OCI-LY3 (cell line): ENCODE measurements around the gene MCC.

Source experiments
- H2AFZ ChIP-seq: fragments of 200-600, 300-600 bp; shearing (Covaris generic); 2 replicates; pipeline ENCODE4 v1.6.0; 2014; ENCODE audit warnings: antibody characterized with exemption, low read depth, low read length
- H3K27ac ChIP-seq: fragments of 200-600, 300-600 bp; sonication (generic); 2 replicates; pipeline ENCODE4 v1.5.1; 2014; ENCODE audit warnings: mild to moderate bottlenecking, low read length, moderate library complexity, mixed read lengths
- H3K27me3 ChIP-seq: fragments of 200-600, 300-600 bp; sonication (generic); 2 replicates; pipeline ENCODE4 v1.6.1; 2014; ENCODE audit warnings: low read depth, low read length, mixed read lengths
- H3K36me3 ChIP-seq: fragments of 200-600, 300-600 bp; sonication (generic); replicated peaks from 2 replicates; pipeline ENCODE3; 2014; ENCODE audit warnings: low read depth, low read length, mixed read lengths
- H3K4me1 ChIP-seq: fragments of 300-600, 200-600 bp; sonication (generic); 2 replicates; pipeline ENCODE4 v1.6.1; 2014; ENCODE audit warnings: low read length, mixed read lengths
- H3K4me2 ChIP-seq: fragments of 200-600, 300-600 bp; sonication (generic); 2 replicates; pipeline ENCODE4 v1.6.1; 2014; ENCODE audit warnings: low read length, mixed read lengths
- H3K4me3 ChIP-seq: fragments of 300-600, 200-600 bp; sonication (generic); 2 replicates; pipeline ENCODE4 v1.5.1; 2014; ENCODE audit warnings: antibody characterized with exemption, mild to moderate bottlenecking, low read length, moderate library complexity
- H3K79me2 ChIP-seq: fragments of 300-600, 200-600 bp; shearing (Covaris generic); 2 replicates; pipeline ENCODE4 v1.6.1; 2014; ENCODE audit warnings: mild to moderate bottlenecking, low read length, mixed read lengths
- H3K9ac ChIP-seq: fragments of 300-600, 200-600 bp; shearing (Covaris generic); 2 replicates; pipeline ENCODE4 v1.6.0; 2014; ENCODE audit warnings: mild to moderate bottlenecking, low read length, moderate library complexity
- H3K9me3 ChIP-seq: fragments of 200-600, 300-600 bp; shearing (Covaris generic); 2 replicates; pipeline ENCODE4 v1.6.1; 2014; ENCODE audit warnings: low read length, mixed read lengths; ENCODE audit not compliant: insufficient read depth
- H4K20me1 ChIP-seq: fragments of 200-600, 300-600 bp; sonication (generic); 2 replicates; pipeline ENCODE4 v1.6.1; 2016; ENCODE audit warnings: low read length, mixed read lengths; ENCODE audit not compliant: insufficient read depth
- CTCF ChIP-seq: fragments of 200-600, 300-600 bp; sonication (generic); IDR thresholded peaks from 2 replicates; pipeline ENCODE4 v1.5.1; 2014; ENCODE audit warnings: antibody characterized with exemption, low read length, low read depth
- EZH2phosphoT487 ChIP-seq: fragments of 200-600 bp; shearing (Covaris generic); IDR thresholded peaks from 2 replicates; pipeline ENCODE4 v1.6.1; 2018; ENCODE audit warnings: antibody characterized with exemption, mixed run types, low read depth

Gene MCC

GRCh38 chr5:113281194-113281593, 207.1 kb downstream of the MCC start:
- Histone ChIP-seq H3K4me1 (peaks cover 6% of the 10 kb centered on the region; the same call in 1 of the 2 replicates), H3K36me3 (no peaks in the 10 kb centered on the region), H3K9ac (no peak overlapping the region), H2AFZ (no peak overlapping the region), H3K4me2 (no peak overlapping the region), H3K27me3 (no peaks in the 10 kb centered on the region), H3K9me3 (no peaks in the 10 kb centered on the region), H3K79me2 (no peaks in the 10 kb centered on the region), H4K20me1 (no peaks in the 10 kb centered on the region), H3K4me3 (no peak overlapping the region), H3K27ac (no peak overlapping the region)
- TF ChIP-seq CTCF (no peak), EZH2phosphoT487 (no peak)

- no peak overlapping the region for H3K27ac ChIP-seq
- no peak overlapping the region for H3K4me2 ChIP-seq
- TF ChIP-seq CTCF (no peak), EZH2phosphoT487 (no peak)
Measured at GRCh38 chr5:113280541-113280940, 207.7 kb downstream of the MCC start.

GRCh38 chr5:113278976-113279375, 209.3 kb downstream of the MCC start:
- no peak overlapping the region for H3K9ac ChIP-seq
- H3K9me3 ChIP-seq: no peaks in the 10 kb centered on the region
- H3K79me2 ChIP-seq: no peaks in the 10 kb centered on the region
- no peak overlapping the region for H3K4me3 ChIP-seq
- H2AFZ ChIP-seq: no peak overlapping the region
- TF ChIP-seq EZH2phosphoT487: no peak
- TF ChIP-seq CTCF: no peak
- no peak overlapping the region for H3K4me2 ChIP-seq
- peaks cover 6% of the 10 kb centered on the region; the same call in 1 of the 2 replicates for H3K4me1 ChIP-seq
- no peaks in the 10 kb centered on the region for H3K36me3 ChIP-seq
- no peaks in the 10 kb centered on the region for H4K20me1 ChIP-seq
- H3K27me3 ChIP-seq: no peaks in the 10 kb centered on the region
- no peak overlapping the region for H3K27ac ChIP-seq

More at GRCh38 chr5:113280541-113280940, 207.7 kb downstream of the MCC start:
- no peaks in the 10 kb centered on the region for H3K9me3 ChIP-seq
- H3K4me1 ChIP-seq: peaks cover 6% of the 10 kb centered on the region; the same call in 1 of the 2 replicates
- no peaks in the 10 kb centered on the region for H3K36me3 ChIP-seq
- no peak overlapping the region for H3K4me3 ChIP-seq
- no peaks in the 10 kb centered on the region for H3K79me2 ChIP-seq
- H2AFZ ChIP-seq: no peak overlapping the region
- no peaks in the 10 kb centered on the region for H3K27me3 ChIP-seq
- H4K20me1 ChIP-seq: no peaks in the 10 kb centered on the region
- H3K9ac ChIP-seq: no peak overlapping the region

- H3K4me1 ChIP-seq: peaks cover 6% of the 10 kb centered on the region; the same call in 1 of the 2 replicates
- H3K27ac ChIP-seq: no peak overlapping the region
- no peak for TF ChIP-seq CTCF
- TF ChIP-seq EZH2phosphoT487: no peak
- H2AFZ ChIP-seq: no peak overlapping the region
- H3K36me3 ChIP-seq: no peaks in the 10 kb centered on the region
- no peaks in the 10 kb centered on the region for H4K20me1 ChIP-seq
- no peak overlapping the region for H3K4me2 ChIP-seq
- H3K27me3 ChIP-seq: no peaks in the 10 kb centered on the region
- H3K79me2 ChIP-seq: no peaks in the 10 kb centered on the region
- H3K9me3 ChIP-seq: no peaks in the 10 kb centered on the region
- H3K9ac ChIP-seq: no peak overlapping the region
- no peak overlapping the region for H3K4me3 ChIP-seq
Measured at GRCh38 chr5:113276493-113276892, 211.8 kb downstream of the MCC start.
